ENCODE data around the gene CLEC19A.
"Not testable (repeated sequence)": the region's sequence is repeated elsewhere in the genome, so short reads cannot be mapped to it uniquely, and the experiment has no call there.

CLEC19A gene

DNA sequence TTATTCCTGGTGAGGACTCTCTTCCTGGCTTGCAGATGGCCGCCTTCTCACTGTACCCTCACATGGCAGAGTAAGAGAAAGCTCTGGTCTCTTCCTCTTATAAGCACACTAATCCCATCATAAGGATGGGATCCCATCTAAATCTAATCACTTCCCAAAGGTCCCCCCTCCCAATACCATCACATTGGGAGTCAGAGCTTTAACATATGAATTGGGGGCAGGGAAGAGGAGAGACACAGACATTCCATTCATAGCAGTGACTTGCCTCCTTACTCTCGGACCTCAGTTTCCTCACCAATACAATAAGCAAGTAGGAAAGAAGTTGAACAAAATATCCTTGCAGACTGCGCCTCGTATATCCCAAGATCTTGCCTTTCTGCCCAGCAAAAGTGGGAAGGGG, 1.7 kb downstream of the CLEC19A start:
- DNase-seq = no peak

- no peak for DNase-seq
Measured at GRCh38 chr16:19288872-19289799, 3.6 kb downstream of the CLEC19A start.

GRCh38 chr16:19289811-19290485, 4.4 kb downstream of the CLEC19A start:
- no peak for DNase-seq

DNA sequence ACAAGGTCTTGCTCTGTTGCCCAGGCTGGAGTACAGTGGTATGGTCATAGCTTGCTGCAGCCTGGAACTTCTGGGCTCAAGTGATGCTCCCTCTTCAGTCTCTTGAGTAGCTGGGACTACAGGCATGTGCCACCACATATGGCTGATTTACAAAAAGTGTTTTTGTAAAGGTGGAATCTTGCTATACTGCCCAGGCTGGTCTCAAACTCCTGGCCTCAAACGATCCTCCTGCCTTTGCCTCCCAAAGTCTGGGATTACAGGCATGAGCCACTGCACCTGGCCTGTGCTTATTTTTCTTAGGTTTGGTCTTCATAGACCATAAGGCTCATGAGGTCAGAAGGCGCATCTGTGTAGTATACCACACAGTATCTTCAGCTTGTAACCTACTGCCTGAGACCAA, 5.3 kb downstream of the CLEC19A start:
- DNase-seq = no peak

- DNase-seq = no peak
Measured at GRCh38 chr16:19291475-19291874, 5.9 kb downstream of the CLEC19A start.

DNA sequence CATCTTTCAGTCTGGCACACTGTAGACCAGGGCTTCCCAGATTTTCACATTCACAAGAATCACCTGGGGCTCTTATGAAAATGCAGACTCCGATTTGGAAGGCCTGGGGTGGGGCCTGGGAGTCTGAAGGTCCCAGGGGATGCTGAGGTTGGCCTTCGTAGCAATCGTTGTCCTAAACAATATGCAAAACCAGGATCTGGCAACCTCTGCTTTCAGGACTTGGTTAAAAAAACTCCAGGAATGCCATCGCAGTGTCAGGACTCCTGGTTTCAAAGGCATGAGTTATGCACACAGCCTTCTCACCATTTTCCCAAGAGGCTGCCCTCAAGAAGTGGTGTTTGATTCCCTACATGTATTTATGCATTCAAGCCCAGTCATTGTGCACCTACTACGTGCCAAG, 6.7 kb downstream of the CLEC19A start:
- no peak for DNase-seq

GRCh38 chr16:19294156-19294649, 8.7 kb downstream of the CLEC19A start:
- no peak for DNase-seq

DNA sequence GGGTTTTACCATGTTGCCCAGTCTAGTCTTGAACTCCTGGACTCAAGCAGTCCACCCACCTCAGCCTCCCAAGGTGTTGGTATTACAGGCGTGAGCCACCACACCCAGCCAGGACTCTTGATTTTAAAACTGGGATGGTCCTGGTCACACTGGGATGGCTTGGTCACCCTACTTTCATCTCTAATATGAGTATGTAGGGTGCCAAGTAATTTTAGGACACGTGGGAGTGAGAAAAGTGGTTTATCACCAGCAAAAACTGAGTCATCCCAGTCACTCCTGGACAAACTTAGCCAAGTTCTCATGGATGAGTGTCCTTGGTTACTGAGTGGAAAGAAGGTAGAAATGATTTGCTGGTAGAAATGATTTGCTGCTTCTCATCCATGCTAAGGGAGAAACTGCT, 9.9 kb downstream of the CLEC19A start:
- no peak for DNase-seq

DNA sequence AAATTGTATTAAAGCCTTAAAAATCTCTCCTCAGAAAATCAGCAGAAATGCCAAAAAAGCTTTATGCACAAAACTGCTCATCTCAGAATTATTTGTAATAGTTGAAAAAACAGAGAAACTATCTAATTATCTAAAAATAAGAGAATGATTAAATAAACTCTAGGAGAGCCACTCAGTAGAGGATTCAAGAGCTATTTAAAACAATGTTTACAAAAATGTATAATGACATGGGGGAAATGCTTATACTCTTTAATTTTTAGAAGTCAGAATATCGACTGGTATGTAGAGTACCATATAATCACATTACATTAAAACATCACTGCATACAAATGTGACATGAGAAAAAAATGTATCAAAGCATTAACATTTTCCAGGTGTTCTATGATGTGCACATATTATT, 11.9 kb downstream of the CLEC19A start:
- no peak for DNase-seq

DNA sequence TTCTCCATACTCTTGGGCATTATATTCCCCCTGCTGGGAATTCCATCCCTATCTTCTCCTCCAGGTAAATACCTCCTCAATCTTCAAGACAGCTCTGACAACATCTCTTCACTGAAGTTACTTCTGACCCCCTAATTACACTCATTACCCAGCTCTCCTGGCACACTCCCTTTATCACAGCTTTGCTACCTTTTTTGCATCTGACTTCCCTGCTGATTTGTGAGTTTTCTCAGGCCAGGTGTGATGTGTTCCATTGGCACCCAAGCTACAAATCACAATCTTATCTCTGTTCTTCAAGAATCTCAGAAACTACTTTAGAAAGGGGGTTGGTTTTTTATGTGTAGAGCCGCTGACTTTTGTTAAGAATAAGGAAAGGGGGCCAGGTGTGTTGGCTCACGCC, 14.0 kb downstream of the CLEC19A start:
- no peak for DNase-seq

- no peak for DNase-seq
Measured at GRCh38 chr16:19301931-19302330, 16.4 kb downstream of the CLEC19A start.

- DNase-seq = no peak
Measured at GRCh38 chr16:19304750-19305149, 19.2 kb downstream of the CLEC19A start.

DNA sequence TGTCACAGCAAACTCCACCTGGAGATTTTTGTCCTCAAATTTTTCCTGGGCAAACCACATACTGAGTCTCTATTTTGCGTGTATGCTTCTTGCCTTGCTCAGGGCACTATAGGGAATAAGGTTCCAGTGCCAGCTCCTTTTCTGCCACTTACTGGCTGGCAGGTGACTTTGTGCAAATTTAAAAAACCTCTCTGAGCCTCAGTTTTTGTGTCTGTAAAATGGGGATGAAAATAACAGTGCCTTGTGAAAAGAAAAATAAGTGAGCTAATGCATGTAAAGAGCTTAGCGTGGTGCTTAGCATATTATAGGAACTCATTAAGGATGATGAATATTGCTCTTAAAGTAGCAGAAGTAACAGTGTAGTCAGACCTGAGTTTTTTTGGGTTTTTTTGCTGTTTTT, 19.9 kb downstream of the CLEC19A start:
- no peak for DNase-seq

DNA sequence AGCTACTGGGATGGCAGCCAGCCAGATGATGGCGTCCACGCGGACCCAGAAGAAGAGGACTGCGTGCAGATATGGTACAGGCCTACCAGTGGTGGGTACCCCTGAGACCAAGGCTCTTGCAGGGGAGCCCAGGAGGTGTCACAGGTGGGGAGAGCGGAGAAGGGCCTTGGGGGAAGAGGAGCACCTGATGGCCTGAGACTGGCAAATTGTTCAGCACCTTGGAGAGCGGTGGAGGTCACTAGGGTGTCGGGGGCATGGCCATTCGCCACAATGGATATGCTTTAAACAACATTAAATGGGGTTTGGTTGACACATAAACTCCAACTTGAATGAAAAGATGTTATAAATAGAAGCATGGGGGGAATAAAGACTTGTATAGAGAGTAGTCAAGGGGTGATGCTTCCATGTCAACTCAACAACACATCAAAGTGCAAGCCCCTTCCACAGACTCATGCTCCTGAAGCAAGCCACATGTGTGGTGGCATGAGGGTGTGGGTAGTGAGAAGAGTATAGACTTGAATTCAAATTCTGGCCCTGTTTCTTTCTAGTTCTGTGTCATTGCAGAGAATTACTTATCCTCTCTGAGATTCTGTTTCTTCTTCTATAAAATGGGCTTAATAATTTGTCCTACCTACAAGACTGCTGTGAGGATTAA, 22.2 kb downstream of the CLEC19A start:
- no peak for DNase-seq

GRCh38 chr16:19308392-19308791, 22.9 kb downstream of the CLEC19A start:
- DNase-seq = no peak

- no peak for DNase-seq
Measured at GRCh38 chr16:19309178-19309577, 23.6 kb downstream of the CLEC19A start.

DNA sequence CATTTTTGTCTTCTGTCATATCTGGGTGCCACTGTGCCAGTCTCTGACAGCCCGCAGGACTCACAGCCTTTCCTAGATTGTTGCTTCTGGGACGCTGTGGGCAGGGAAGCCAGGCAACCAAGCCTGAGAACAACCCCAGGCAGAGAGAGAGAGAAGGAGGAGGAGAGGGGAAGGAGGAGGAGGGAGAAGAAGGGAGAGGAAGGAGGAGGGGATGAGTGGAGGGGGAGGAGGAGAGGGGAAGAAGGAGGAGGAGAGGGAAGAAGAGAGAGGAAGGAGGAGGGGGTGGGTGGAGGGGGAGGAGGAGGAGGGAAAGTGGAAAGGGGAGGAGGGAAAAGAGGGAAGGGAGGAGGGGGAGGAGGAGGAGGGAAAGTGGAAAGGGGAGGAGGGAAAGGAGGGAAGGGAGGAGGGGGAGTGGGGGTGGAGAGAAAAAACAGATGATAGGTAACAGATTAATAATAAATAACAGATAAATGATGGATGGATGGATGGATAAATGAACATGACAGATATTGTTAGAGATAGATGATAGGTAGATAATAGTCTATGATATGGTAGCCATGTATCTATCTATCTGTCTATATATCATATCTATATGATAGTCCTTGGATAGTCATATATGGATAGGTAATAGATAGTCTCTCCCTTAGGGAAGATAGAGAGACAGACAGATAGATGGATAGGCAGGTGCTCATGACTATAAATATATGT, 29.3 kb downstream of the CLEC19A start:
- no peak for DNase-seq

DNA sequence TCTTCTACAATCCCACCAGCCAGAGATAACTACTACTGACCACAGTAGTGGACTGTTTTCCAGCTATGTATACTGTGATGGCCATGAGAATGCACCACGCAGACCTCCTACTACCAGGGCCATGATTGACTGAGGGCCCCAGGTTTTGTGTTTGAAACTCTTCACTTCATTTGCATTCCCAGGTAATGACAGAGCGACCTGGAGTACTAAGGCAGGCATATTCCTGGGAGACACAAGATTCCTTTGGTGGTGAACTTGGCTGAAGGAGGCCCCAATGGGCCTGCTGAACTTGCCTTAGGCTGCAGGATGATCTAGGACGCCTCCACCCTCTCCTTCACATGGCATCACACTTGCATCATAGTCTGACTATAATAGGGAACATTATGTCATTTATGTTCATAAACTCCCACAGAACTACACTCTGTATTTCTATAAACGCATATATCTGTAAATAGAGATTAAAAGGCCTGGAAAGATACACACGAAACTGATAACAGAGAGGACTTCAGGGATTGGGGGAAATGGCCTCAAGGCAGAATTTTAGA, 30.4 kb downstream of the CLEC19A start:
- no peak for DNase-seq

- DNase-seq = no peak
Measured at GRCh38 chr16:19316846-19317245, 31.3 kb downstream of the CLEC19A start.

- not testable (repeated sequence) for DNase-seq
Measured at GRCh38 chr16:19321186-19321585, 35.7 kb downstream of the CLEC19A start.

GRCh38 chr16:19323596-19323995, 38.1 kb downstream of the CLEC19A start:
- DNase-seq = no peak

GRCh38 chr16:19328364-19328763, 42.8 kb downstream of the CLEC19A start:
- DNase-seq = no peak

DNA sequence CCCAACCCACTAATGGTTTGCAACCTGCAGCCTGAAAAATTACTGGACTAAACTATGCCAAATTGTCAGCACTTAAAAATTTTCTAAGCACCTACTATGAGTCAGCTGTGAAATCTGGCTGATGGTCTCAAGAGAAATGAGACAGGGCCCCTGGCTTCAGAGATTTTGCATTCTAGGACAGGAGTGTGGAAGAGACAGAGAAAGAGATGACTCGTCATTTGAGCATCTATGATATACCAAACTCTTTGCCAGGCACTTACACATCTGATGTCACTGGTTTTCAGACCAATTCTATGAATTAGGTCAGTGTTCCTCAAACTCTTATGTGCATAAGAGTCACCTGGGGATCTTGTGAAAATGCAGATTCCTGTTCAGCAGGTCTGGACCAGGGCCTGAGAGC, 44.4 kb downstream of the CLEC19A start:
- no peak for DNase-seq
